HG03520 (cell line): ENCODE data around the gene SPATA32.

ENCODE experiments used
- ATAC-seq: cut with Tn5 transposase; IDR thresholded peaks from one replicate; pipeline ENCODE4 v1.9.1; 2021; ENCODE audit warnings: mild to moderate bottlenecking, moderate library complexity; ENCODE audit not compliant: unreplicated experiment

Gene SPATA32

DNA sequence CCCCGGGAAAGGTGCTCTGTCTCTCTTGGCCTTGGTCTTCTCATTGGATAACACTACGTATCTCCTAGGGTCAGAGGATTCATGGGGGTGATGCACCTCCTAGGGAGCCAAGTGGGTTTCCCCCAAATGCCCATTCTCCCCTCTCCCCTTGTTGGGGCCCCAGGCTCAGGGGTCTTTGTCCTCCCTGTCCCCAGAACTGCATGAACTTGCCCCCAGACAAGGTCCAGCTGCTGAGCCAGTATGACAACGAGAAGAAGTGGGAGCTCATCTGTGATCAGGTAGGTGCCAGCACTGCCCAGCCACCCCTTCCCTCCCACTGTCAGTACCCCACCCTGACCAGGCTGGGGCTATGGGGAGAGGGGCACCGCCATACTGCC, 31.5 kb downstream of the SPATA32 start:
- ATAC-seq, result no peak

DNA sequence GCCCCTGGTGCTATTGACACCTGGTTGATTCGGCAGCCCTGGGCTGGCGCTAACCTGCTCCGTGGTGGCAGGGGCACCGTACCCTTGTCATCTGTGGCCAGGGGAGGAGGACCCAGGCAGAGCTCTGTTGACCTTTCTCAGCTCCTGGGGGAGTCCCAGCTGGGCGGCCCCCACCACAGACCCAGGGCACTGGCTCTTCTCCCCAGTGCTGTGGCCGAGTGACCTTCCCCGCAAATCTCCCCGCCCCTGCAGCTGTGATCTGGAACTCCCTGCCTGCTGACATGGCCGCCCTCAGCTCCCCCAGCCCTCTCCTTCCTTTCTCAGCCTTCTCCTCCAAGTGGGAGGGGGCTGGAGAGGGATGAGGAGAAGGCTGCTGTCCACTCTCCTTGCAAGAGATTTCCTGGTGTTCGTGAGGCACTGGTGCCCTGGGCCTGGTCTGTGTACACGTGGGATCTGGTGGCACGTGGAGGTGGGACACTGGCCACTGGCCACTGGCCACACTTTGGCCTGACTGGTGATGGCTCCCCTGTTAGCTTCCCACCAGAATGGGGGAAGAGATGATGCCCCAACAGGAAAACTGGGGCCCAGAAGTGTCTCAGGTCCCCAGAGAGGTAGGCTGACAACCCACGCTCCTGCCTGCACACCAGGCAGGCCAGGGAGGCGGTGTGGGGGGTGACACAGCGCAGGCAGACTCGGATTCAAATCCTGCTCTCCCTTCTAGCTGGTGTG, 32.0 kb downstream of the SPATA32 start:
- ATAC-seq, result no peak

DNA sequence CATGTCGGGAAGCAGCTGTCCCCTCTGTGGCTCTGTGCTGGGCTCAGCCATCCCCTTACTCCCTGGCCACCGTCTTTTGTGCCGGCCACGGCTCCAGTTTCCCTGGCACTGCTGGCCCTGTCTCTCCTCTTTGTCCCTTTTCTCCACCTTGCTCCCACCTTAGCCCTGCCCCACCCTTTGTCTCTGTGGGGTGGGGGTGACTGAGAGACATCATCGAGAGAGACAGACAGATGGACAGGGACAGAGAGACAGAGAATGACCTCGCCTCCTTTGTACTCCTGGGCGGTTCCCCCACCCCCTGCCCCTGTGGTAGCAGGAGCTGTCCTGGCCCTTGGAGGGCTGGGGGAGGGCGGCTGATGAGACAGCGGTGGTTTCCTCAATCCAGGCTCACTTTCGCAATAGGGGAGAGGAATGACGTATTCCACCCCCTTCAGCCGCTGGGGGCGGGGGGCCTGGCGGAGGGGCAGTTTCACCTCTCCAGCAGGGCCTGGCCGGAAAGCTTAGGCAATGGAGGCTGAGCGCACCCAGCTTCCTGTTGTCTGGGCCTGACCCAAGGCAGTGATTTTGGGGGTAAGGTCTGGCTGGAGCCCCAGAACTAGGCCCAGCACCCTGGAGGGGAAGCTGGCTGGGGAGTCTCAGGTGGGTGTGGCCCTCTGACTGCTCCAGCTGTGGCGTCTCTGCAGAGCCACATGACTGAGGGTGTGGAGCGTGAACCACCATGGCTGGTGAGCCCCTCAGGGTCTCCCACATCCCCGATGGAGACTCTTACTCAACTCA, 32.9 kb downstream of the SPATA32 start:
- peak; percentile 30 for ATAC-seq

DNA sequence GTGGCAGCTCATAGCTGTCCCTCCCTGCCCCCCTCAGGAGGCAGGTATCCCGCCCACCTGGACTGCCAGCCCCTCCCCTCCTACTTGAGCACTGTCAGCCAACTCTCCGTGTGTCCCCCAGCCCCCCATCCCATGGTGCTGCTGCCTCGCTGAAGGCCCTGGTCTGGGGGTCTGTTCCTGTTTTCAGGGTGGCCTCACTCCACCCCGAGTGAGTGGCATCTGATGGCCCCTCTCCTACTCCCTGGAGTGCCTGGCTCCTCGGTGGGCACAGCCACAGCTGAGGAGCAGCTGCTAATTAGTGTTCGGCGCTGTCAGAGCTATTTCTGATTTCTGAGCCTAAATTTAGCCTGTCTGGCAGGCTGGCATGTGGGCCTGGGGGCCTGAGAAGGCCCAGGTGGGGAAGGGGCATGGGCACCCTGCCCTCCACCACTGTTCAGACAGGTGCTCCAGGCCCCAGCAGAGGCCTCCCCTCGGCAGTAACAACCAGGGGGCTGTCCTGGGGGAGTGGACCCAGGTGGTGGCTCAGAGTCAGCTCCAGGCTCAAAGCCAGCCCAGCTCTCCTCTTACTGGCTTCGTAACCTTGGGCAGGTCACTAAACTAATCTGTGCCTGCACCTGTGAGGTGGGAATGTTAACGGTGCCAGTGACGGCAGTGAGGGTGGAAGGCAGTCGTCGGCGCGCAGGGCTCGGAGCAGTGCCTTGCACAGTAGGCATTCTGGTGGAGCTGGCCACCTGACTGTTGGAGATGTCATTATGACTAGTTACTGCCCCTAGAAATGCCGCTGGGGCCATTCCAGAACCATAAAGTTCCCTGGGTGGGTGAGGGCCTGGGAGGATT, 33.8 kb downstream of the SPATA32 start:
- ATAC-seq, result no peak

DNA sequence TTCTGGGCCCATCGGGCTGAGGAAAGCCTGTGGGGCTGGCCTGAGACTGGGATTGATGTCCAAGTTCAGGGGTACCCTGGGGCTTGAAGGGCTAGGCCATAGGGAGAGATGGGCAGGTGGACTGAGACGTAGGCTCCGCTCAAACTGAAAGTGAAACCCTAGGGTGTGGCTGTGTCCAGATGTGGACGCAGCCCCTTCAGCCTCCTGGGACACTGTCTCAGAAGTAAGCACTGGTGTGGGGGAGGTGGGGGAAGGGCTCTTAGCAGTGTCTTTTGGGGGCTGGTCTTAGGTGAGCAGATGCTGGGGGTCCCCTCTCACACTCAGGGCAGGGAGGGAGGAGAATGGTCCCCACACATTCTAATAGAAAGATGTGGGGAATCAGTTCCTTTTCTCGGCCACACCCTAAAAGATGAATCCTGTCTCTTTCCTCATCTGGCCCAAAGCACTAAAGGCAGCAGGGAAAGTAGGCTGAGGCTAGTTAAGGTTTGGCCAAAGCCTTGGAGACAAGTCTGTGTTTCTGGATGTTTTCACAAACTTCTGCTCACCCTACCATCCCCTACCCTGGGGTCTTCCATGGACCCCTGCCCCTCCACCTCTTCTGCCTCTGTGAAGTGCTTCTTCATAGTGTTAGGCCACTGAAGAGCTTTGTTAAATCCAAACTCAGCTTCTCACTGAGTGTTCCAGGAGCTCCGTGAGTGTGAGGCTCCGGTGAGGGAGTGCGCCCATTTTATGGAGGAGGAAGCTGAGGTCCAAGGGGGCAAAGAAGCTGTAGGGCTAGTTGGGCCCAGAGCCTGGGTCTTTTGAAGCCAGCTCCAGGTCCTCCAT, 34.6 kb downstream of the SPATA32 start:
- no peak for ATAC-seq

DNA sequence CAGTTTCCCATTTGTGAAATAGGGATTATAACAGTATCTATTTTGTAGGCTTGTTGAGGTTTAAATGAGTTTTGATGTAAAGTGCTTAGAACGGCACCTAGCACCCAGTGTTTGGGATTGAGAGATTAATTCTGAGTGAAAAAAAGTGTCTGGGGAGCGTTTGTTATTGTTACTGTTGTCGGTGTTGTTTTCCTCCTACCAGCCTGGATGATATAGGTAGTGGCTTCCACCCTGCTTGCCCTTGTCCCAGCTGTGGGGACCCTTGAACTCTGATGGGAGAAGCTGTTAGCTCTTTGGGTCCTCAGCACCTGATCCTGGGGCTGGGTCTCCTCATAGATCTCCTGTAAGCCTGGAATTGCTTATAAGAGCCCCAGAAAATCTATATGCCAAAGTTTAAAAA, 35.3 kb downstream of the SPATA32 start:
- ATAC-seq, result no peak

DNA sequence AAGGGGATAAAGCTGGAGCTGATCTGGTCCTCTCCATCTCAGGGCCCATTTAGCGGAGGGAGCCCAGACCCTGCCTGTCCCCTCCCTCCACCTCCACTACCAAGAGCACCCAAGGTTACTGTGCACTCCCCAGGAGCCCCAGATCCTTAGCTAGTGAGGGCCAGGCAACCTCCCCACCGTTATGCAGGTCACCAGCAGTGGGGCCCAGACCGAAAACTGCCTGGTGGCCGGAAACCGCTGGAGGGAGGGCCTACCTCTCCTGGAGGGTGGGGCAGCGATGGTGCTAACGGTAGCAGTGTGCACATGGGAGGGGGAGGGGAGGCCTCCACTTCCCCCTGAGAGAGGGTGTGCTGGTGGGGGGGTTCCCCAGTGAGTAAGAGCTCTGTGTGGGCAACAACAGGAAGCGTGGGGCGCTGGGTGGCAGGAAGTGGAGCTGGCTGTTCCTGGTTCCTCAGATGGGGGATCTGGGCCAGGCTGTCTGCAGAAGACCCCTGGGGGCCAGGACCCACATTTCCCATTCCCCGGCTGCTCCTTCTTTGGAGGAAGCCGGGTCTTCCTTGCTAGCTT, 35.8 kb downstream of the SPATA32 start:
- ATAC-seq, result peak; percentile 38

DNA sequence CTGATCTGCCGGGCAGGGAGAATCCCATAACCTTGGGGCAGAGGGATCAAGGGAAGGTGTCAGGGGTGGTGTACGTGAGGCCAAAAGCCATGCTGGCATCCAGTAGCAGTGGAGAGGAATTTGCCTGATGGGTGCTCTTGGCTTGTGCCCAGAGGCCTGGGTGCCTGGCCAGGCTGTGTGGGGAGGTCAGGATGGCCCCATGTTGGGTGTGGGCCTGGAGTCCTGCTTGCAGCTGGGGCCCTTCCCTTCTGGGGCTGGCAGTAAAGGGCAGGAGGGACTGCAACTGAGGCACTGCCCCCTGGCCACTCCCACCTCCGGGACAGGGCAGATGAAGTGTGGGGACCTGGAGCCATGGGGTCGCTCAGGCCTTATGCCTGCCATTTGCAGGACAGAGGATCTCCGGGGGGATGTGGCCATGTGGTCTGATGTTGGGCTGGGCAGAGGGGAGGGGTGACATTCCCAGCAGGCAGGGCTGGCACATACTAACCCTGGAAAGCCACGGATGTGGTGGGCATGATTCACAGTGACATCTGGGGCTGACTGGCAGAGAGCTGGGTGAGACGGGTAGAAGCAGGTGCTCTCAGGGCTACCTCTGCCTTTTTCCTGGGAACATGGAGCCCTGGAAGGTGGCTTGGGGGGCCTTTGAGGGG, 36.7 kb downstream of the SPATA32 start:
- ATAC-seq, result no peak

DNA sequence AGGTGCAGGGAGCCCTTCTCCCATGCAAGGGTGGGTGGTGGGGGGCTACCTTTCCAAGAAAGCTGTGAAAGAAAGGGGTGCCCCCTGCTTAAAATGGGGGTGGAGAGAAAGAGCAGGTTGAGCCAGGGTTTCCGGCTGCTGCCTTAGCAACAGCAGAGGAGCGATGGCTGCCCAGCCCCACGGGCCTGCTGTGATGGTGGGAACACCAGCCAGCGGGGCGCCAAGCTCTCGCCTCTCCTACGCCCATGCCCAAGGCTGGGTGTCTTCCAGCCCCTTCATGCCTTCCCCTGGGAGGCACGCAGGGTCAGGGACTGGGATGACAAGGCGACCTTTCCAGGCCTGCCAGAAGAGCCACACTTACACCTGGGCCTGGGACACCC, 37.2 kb downstream of the SPATA32 start:
- no peak for ATAC-seq

DNA sequence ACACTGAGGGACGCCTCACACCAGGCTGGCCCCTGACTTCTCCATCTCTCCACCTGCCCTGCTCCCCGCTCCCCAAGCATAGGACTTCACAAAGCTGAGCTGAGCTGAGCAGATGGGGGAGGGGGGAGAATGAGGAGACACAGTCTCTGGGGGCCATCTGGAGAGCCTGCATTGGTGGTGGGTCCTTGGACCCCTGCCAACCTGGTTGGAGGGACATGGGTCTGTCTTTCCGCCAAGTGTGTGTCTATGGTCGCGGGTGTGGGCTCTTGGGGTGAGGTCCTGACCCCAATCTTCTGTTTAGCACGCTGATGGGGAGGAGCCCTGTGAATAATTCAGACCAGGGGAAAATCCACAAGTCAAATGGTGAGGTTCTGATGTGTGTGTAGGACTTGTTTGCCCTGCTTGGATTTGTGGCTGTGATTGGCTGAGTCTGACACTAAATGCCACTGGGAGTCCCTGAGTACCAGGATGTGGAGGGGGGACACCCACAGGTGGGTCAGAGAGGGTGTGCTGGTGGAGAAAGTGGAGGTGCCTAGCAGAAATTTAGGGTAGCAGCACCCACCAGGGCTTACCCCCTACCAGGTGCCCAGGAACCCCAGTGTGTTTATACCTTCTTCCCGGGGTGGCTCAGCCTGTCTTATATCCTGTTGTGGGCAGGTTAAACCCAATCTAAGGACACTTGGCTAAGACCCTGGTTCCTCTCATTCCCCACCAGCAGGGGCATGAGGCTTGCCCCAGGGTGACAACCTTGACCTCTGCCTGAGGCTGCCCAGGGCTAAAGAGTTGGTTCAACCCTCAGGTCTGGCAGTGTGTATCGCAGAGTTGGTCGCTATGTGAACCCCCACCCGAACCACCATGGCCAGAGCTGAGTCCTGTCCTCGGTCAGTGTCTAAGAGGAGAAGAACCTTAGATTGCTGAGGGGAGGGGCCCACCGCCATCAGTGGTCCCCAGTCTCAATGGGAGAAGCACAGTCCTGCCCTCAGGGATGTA, 38.1 kb downstream of the SPATA32 start:
- ATAC-seq, result no peak

DNA sequence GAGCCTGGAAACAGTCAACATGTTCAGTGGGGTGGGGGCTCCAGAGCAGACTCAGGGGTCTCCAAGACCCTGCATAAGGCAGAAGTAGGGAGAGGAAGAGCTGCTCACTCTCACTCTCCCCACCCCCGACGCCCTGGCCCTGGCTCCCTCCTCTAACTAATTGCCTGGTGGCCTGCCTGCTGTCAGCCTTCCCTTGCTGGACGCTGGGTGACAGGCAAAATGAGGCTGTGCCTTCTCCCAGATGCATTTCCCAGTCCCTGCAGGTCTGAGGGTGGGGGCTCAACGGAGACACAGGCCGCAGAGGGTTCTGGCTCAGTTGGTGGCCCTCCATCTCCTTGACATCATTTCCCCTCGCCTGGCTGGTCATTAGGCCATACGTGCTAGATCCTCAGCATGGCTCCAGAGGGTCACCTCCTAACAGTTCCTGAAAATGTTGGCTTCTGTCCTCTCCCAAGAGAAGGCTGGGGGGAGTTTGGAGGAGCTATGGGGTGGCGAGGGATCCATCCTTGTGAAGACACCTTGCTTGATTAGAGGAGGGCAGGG, 38.8 kb downstream of the SPATA32 start:
- ATAC-seq, result no peak

DNA sequence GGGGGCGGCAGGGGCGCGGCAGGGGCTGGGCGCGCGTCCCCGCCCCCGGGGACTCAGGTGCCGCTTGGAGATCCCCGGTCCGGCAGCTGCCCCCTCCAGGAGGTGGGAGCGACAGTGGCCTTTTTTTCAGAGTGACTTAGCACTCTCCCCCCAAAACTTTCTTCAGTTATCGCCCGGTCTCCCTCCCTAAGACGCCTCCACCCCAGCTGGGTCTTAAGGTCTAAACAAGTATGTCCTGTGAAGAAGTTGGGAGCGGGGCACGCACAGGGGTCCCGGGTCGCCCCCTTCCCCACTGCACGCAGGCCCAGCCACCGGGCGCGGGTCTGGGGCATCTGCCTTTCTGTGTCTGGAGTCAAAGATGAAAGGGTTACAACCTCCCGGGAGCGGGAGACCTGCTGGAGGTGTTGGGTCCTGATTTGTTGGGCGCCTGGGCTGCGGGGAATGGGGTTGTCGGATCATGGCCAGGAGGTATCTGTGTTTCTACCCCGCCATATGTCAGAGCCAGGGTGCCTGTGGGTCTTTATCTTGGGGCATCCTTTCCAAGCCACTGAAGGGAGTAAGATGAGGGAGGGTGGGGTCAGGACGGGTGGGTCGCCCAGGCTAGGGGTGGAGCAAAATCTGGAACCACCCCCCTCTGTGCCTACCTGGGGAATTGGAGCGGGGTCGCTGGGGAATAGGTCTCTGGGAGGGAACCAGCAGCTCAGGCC, 39.5 kb downstream of the SPATA32 start:
- ATAC-seq, result no peak

DNA sequence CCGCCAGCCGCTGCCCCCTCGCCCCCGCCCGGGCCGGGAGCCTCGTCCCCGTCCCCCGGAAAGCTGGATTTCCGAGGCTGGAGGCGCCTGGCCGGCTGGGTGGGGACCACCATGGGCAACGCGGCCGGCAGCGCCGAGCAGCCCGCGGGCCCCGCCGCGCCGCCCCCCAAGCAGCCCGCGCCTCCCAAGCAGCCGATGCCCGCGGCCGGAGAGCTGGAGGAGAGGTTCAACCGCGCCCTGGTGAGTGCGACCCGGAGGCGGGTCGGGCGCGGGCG, 39.9 kb downstream of the SPATA32 start:
- ATAC-seq, result no peak

DNA sequence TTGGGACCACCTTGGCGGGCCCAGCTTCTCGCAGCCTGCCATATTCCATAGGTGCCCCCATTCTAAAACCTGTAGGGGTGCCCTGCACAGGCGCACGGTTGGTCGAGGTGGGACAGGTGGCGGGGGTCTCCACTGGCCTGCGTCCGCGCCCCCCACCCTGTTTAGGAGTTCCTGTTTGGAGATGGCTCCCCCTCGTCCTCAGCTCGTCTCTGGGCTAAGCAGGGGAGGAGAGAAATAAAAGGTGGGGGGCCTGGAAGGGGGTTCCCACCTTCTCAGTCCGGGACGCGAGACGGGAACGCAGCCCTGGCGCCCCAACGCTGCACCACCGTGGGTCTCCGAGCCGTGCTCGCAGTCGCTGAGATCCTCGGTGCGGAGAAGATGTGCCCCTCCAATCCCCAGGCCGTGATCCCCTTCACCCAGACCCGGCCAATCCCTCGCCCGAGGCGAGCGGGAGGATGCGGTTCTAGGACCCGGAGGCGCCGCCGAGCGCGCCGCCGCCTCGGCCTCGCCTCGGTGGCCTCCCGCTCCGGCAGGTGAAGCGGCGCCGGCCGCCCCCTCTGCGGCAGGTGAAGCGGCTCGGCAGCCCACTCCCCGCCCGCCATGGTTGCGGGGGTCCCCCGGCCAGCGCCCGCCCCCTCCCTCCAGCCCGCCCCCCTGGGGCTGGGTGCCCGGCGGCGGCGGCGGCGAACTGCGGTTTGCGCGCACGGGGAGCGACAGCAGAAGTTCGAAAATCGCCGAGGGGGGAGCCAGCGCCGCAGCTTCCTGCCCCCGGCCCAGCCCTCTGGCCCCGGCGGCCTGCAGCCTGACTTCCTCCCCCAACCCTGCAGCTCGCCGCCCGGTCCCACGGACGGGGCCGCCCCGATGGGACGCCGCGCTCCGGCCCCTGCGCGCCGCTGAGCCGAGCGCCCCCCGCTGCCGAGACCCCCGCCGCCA, 40.5 kb downstream of the SPATA32 start, which contains the start of gene FMNL1:
FMNL1 (plus strand) TSS at position 805 of the 933 bp plus-strand sequence. CDS start 240 bp downstream, outside the sequence.
- ATAC-seq, result no peak

DNA sequence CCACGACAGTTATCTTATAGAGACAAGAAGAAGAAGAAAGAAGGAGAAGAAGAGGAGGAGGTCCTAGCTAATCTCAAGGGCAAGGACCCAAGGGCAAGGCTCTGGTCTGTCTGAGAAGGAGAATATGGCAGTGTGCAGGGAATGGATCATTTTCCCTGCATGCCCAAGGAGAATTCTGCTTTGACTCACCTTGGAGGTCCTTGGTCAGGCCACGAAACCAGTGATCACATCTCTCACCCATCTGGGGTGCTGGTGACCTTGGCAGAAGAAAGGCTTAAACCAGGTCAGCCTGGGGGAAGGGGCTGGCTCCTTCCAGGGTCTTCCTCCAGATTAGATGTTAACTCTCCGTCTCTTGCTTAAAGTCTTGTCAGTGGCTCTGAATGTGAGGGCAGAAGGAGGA, 41.8 kb downstream of the SPATA32 start:
- ATAC-seq, result no peak

DNA sequence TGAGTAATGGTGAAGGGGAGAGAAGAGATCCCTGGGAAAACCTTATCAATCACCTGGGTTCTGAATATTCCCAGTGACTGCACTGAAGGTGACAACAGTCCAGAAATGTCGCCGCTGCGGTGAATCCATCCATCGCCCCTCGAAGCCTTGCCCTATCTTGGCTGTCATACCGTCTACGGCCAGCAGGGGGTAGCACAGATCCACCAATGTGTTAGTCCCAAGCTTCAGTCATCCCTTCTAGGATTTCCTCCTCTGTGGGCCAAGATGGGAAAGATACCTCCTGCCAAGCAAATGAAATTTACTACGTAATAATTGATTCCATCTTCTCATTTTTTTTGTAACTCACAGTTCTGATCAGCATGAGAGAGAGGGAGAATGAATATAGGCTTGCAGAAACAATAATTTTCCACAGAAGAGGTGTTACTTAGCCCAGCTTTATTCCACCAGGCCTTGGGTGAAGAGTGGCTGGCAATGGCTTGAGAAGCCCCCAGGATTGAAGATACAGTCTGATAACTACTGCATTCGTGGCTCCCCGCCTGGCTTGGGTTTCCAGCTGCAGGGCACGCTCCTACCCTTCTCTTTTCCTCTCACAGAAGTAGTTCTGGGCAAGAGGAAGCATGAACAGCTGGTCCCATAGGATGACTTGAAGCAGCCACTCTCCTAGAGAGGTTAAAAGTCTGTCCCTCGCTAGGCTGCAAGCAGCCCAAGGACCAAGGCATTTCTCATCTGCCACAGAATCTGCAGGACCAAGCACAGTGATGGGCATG, 42.8 kb downstream of the SPATA32 start:
- no peak for ATAC-seq
